ENCODE data around the gene KLHL29.

KLHL29 gene

DNA sequence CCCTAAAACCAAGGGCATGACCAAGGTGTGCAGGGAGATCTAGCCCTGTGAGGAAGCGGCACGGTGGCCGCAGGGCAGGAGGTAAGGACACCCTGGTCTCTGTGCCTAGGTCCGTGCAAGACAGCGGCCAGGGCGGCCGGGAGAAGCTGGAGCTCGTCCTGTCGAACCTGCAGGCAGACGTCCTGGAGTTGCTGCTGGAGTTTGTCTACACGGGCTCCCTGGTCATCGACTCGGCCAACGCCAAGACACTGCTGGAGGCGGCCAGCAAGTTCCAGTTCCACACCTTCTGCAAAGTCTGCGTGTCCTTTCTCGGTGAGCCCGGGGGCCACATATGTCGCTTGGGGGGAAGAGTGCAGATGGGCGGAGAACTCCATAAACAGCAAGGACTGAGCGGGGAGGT lies 306.6 kb downstream of the KLHL29 start:
- H3K27me3 ChIP-seq: no peaks in the 10 kb centered on the region
- no peak overlapping the region for H3K4me3 ChIP-seq
- peaks cover 0 to 22% (median 17%) of the 10 kb centered on the region in 10 experiments; a peak in 14 of 20 replicates for H3K4me1 ChIP-seq
- no peaks in the 10 kb centered on the region for H3K9me3 ChIP-seq (replicated peaks in 1 of 11)
- TF ChIP-seq Cebpa-rat (IDR thresholded peaks at IDR 0.05): no peak
- H4K20me1 ChIP-seq: peaks cover 0 to 42% (median 0%) of the 10 kb centered on the region in 11 experiments; a peak in 5 of 22 replicates
- no peak overlapping the region for H3K4me2 ChIP-seq
- no peak overlapping the region for H3K27ac ChIP-seq
- H3K36me3 ChIP-seq: no peaks in the 10 kb centered on the region; a peak in 1 of 22 replicates
- H3K9ac ChIP-seq: no peak overlapping the region

- Histone ChIP-seq H4K20me1 (peaks cover 0 to 35% (median 0%) of the 10 kb centered on the region in 11 experiments; a peak in 5 of 22 replicates), H3K27ac (no peak overlapping the region), H3K4me1 (peaks cover 0 to 15% (median 11%) of the 10 kb centered on the region in 10 experiments; a peak in 13 of 20 replicates), H3K9ac (no peak overlapping the region), H3K4me3 (no peak overlapping the region), H3K9me3 (replicated peaks in 1 of 11) (no peaks in the 10 kb centered on the region), H3K27me3 (no peaks in the 10 kb centered on the region), H3K36me3 (no peaks in the 10 kb centered on the region; a peak in 1 of 22 replicates), H3K4me2 (no peak overlapping the region)
- no peak for TF ChIP-seq Cebpa-rat (IDR thresholded peaks at IDR 0.05)
Observed at GRCh38 chr2:23692263-23692662, 307.3 kb downstream of the KLHL29 start.

- no peak for TF ChIP-seq Cebpa-rat (IDR thresholded peaks at IDR 0.05)
- Histone ChIP-seq H3K27ac (no peak overlapping the region), H3K9ac (no peak overlapping the region), H3K4me1 (peaks cover 0 to 12% (median 9%) of the 10 kb centered on the region in 10 experiments; a peak in 13 of 20 replicates), H3K27me3 (no peaks in the 10 kb centered on the region), H3K4me3 (no peak overlapping the region), H3K36me3 (no peaks in the 10 kb centered on the region; a peak in 1 of 22 replicates), H3K4me2 (no peak overlapping the region), H4K20me1 (peaks cover 0 to 32% (median 0%) of the 10 kb centered on the region in 11 experiments; a peak in 5 of 22 replicates), H3K9me3 (replicated peaks in 1 of 11) (no peaks in the 10 kb centered on the region)
Observed at GRCh38 chr2:23692851-23693605, 308.0 kb downstream of the KLHL29 start.

DNA sequence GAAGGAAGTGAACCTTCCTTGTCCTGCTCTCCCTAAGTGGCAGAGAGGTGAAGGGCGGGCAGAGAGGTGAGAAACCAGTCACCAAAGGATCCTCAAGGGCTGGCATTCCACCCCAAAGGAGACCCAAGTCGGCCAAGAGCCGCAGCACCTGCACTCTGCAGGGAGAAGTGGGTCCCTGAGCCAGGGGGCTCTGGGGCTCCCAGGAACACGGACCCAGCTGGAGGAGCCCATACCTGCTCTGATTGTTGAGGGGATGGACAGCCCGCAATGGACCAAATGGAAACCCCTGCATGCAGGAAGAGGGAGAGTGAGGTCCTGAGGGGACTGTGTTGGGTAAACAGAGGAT lies 308.6 kb downstream of the KLHL29 start:
- Histone ChIP-seq H3K27me3 (no peaks in the 10 kb centered on the region), H3K9ac (no peak overlapping the region), H3K9me3 (replicated peaks in 1 of 11) (no peaks in the 10 kb centered on the region), H3K4me3 (no peak overlapping the region), H3K27ac (no peak overlapping the region), H3K4me1 (peaks cover 0 to 7% (median 4%) of the 10 kb centered on the region in 10 experiments; a peak in 13 of 20 replicates), H3K36me3 (no peaks in the 10 kb centered on the region; a peak in 1 of 22 replicates), H3K4me2 (no peak overlapping the region), H4K20me1 (peaks cover 0 to 26% (median 0%) of the 10 kb centered on the region in 11 experiments; a peak in 4 of 22 replicates)
- TF ChIP-seq Cebpa-rat (IDR thresholded peaks at IDR 0.05): no peak

DNA sequence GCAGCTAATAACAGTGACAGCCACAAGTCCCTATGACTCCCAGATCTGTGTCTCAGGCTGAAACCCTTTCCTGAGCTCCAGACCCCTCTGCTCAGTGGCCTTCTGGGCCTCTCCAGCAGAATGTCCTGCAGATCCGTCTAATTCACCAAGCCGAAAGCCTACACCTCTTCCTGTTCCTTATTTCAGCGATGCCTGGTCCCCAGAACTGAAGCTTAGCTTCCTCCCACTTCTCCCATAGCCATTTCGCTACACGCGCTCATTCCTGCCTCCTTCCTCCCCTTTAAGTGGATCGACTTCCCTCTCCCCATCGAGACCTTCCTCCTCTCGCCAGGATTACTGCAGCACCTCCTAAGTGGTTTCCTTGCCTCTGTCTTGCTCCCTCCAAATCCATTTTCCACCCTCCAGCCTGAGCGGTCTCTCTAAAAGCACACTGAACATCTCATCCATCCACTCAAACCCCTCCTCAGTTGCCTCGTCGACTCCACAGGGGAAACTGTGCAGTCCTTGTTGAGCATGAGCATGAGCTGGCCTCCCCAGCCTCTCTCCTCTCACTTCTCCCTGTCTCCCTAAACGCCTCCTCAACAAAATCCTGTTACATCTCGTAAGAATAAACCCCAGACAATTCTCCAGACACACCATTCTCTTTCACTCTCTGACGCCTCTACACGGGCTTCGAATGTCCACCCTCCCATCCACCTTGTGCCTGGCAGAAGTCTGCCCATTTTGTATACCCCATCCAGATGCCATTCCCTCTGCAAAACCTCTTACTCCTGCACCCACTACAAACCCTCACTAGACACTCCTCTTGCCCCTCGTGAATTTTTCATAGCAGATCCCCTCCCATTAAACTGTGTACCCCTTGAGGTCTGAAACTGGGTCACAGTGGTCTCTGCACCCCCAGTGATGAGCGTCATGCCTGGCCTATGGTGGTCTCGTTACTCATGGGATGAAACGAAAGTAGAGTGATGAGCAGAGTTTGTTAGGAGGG lies 309.4 kb downstream of the KLHL29 start:
- Histone ChIP-seq H3K4me3 (no peak overlapping the region), H3K36me3 (no peaks in the 10 kb centered on the region; a peak in 1 of 22 replicates), H3K27ac (no peak overlapping the region), H3K4me2 (no peak overlapping the region), H3K4me1 (no peaks in the 10 kb centered on the region), H3K27me3 (no peaks in the 10 kb centered on the region), H3K9ac (no peak overlapping the region), H4K20me1 (peaks cover 0 to 18% (median 0%) of the 10 kb centered on the region in 11 experiments; a peak in 3 of 22 replicates), H3K9me3 (replicated peaks in 1 of 11) (peaks cover 0 to 2% (median 0%) of the 10 kb centered on the region in 11 experiments; a peak in 2 of 22 replicates)
- no peak for TF ChIP-seq Cebpa-rat (IDR thresholded peaks at IDR 0.05)

- Histone ChIP-seq H3K9me3 (replicated peaks in 1 of 11) (peaks cover 0 to 12% (median 3%) of the 10 kb centered on the region in 11 experiments; a peak in 6 of 22 replicates), H3K27me3 (no peaks in the 10 kb centered on the region), H3K4me2 (no peak overlapping the region), H3K4me1 (no peaks in the 10 kb centered on the region), H3K27ac (no peak overlapping the region), H4K20me1 (peaks cover 0 to 10% (median 0%) of the 10 kb centered on the region in 11 experiments; a peak in 3 of 22 replicates), H3K4me3 (no peak overlapping the region), H3K9ac (no peak overlapping the region), H3K36me3 (peaks cover 0 to 5% (median 0%) of the 10 kb centered on the region in 11 experiments; a peak in 2 of 22 replicates)
- no peak for TF ChIP-seq Cebpa-rat (IDR thresholded peaks at IDR 0.05)
Observed at GRCh38 chr2:23695214-23695889, 310.4 kb downstream of the KLHL29 start.

DNA sequence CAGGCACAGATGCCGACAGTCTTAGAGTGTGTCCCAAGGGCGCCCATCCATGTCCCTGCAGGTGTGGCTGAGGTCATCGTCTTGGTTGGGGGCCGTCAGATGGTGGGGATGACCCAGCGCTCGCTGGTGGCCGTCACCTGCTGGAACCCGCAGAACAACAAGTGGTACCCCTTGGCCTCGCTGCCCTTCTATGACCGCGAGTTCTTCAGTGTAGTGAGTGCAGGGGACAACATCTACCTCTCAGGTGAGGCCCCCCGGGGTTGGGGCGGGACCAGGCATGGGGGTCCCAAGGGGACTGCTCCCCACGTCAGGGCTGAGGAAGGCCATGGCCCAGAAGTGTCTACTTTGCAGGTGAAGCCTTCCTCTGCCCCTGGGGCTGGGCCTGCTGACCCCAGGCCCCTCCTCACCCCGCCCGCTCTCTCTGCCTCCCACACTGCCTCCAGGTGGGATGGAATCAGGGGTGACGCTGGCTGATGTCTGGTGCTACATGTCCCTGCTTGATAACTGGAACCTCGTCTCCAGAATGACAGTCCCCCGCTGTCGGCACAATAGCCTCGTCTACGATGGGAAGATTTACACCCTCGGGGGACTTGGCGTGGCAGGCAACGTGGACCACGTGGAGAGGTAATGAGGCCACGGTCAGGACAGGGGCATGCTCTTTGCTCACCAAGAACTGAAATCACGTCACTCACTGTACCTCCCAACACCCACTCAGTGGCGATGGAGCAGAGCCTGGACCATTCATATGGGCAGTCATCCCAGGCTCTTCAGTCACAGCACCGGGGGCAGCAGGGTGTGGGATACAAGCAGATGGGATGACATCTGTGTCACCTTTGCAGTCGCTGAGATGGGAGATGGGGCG lies 311.1 kb downstream of the KLHL29 start:
- H3K4me2 ChIP-seq: no peak overlapping the region
- no peak overlapping the region for H3K27ac ChIP-seq
- no peaks in the 10 kb centered on the region for H3K4me1 ChIP-seq
- H3K9me3 ChIP-seq (replicated peaks in 1 of 11): peaks cover 0 to 19% (median 3%) of the 10 kb centered on the region in 11 experiments; a peak in 6 of 22 replicates
- no peak overlapping the region for H3K4me3 ChIP-seq
- H3K36me3 ChIP-seq: peaks cover 0 to 7% (median 0%) of the 10 kb centered on the region in 11 experiments; a peak in 2 of 22 replicates
- H3K9ac ChIP-seq: no peak overlapping the region
- peaks cover 0 to 6% (median 0%) of the 10 kb centered on the region in 11 experiments; a peak in 3 of 22 replicates for H4K20me1 ChIP-seq
- no peak for TF ChIP-seq Cebpa-rat (IDR thresholded peaks at IDR 0.05)
- H3K27me3 ChIP-seq: no peaks in the 10 kb centered on the region

- H3K4me2 ChIP-seq: no peak overlapping the region
- peaks cover 0 to 9% (median 0%) of the 10 kb centered on the region in 11 experiments; a peak in 2 of 22 replicates for H3K36me3 ChIP-seq
- no peaks in the 10 kb centered on the region for H3K4me1 ChIP-seq
- H3K9me3 ChIP-seq (replicated peaks in 1 of 11): peaks cover 0 to 20% (median 3%) of the 10 kb centered on the region in 11 experiments; a peak in 6 of 22 replicates
- H3K27ac ChIP-seq: no peak overlapping the region
- peaks cover 0 to 6% (median 0%) of the 10 kb centered on the region in 11 experiments; a peak in 3 of 22 replicates for H4K20me1 ChIP-seq
- TF ChIP-seq Cebpa-rat (IDR thresholded peaks at IDR 0.05): no peak
- H3K4me3 ChIP-seq: no peak overlapping the region
- H3K27me3 ChIP-seq: no peaks in the 10 kb centered on the region
- no peak overlapping the region for H3K9ac ChIP-seq
Observed at GRCh38 chr2:23696752-23697045, 311.7 kb downstream of the KLHL29 start.

All from BLaER1 treated with 17β-estradiol and CSF1 and Interleukin-3, amounts not matched to agents 10 nM and 100 nM (cell line).